PC-3 (cell line): Measurements from ENCODE around the gene MRPL50. TPM values are rescaled to one million over a fixed set of nuclear protein-coding genes. Genes with fewer than 3 reads are reported as not detected.
A peak's percentile ranks its signal among the peaks of the same experiment; 100 is the strongest.

Source experiments
- ATAC-seq: fragments of 200-7000 bp; cut with Tn5 transposase; 2 replicates; pipeline ENCODE4 v1.9.1; 2020; ENCODE audit warnings: mild to moderate bottlenecking, moderate library complexity
- BruUV-seq: library from RNA; stranded (reverse); fragments of 400-500 nt; replicated peaks from 2 replicates; lab custom pipeline; 2021; lab: Mats Ljungman, UMichigan
- CTCF ChIA-PET: fragments of 300-600 bp; sonication (Branson Sonifier 250); formaldehyde crosslinking; loops from one replicate; lab custom pipeline; 2022; ENCODE audit warnings: antibody characterized with exemption; lab: Charles Lee
- POLR2A ChIA-PET: fragments of 300-600 bp; sonication (Branson Sonifier 250); formaldehyde crosslinking; loops from one replicate; lab custom pipeline; 2022; ENCODE audit warnings: antibody characterized with exemption; ENCODE audit not compliant: unreplicated experiment; lab: Charles Lee
- DNase-seq: peaks from one replicate; pipeline ENCODE4 v3.0.0-alpha.2; 2015
- H2AFZ ChIP-seq: fragments of 300-600 bp; sonication (generic); 2 replicates; pipeline ENCODE4 v1.6.0; 2016; ENCODE audit warnings: antibody characterized with exemption, low read length
- H3F3A ChIP-seq: fragments of 300-600 bp; sonication (generic); one replicate; pipeline ENCODE4 v1.6.0; 2017; ENCODE audit warnings: antibody characterized with exemption, low read length, control low read depth, mild to moderate bottlenecking; ENCODE audit not compliant: unreplicated experiment
- H3K27ac ChIP-seq: fragments of 300-600 bp; sonication (generic); 2 replicates; pipeline ENCODE4 v1.5.1; 2016; ENCODE audit warnings: mild to moderate bottlenecking, low read length
- H3K27me3 ChIP-seq: fragments of 300-600 bp; sonication (generic); 2 replicates; pipeline ENCODE4 v1.6.1; 2016; ENCODE audit warnings: low read length, mixed read lengths
- H3K36me3 ChIP-seq: fragments of 300-600 bp; sonication (generic); 2 replicates; pipeline ENCODE4 v1.6.1; 2016; ENCODE audit warnings: low read depth, mixed run types, low read length, mixed read lengths
- H3K4me1 ChIP-seq: fragments of 300-600 bp; sonication (generic); 2 replicates; pipeline ENCODE4 v1.5.1; 2016; ENCODE audit warnings: low read length; ENCODE audit not compliant: insufficient read depth
- H3K4me2 ChIP-seq: fragments of 300-600 bp; sonication (generic); 2 replicates; pipeline ENCODE4 v1.6.0; 2016; ENCODE audit warnings: low read length
- H3K4me3 ChIP-seq: fragments of 300-600 bp; sonication (generic); 2 replicates; pipeline ENCODE4 v1.5.1; 2016; ENCODE audit warnings: mild to moderate bottlenecking, low read length, mixed read lengths
- H3K79me2 ChIP-seq: fragments of 300-600 bp; sonication (generic); 2 replicates; pipeline ENCODE4 v1.6.1; 2017; ENCODE audit warnings: low read length, mixed read lengths
- H3K9ac ChIP-seq: fragments of 300-600 bp; sonication (generic); 2 replicates; pipeline ENCODE4 v1.6.0; 2016; ENCODE audit warnings: mild to moderate bottlenecking, low read length
- H3K9me2 ChIP-seq: fragments of 300-600 bp; sonication (generic); replicated peaks from 2 replicates; pipeline ENCODE4 v1.6.1; 2016; ENCODE audit warnings: mixed run types, low read length, mixed read lengths
- H3K9me3 ChIP-seq: fragments of 300-600 bp; sonication (generic); 2 replicates; pipeline ENCODE4 v1.6.1; 2016; ENCODE audit warnings: low read length, mixed read lengths
- H4K20me1 ChIP-seq: fragments of 300-600 bp; sonication (generic); 2 replicates; pipeline ENCODE4 v1.6.1; 2016; ENCODE audit warnings: low read length, mixed read lengths
- EZH2 ChIP-seq: fragments of 300-600 bp; sonication (generic); IDR thresholded peaks from one replicate; pipeline ENCODE4 v1.6.1; 2017; ENCODE audit warnings: antibody characterized with exemption, mild to moderate bottlenecking, low read length; ENCODE audit not compliant: unreplicated experiment
- EZH2phosphoT487 ChIP-seq: fragments of 300-600 bp; sonication (generic); IDR thresholded peaks from 2 replicates; pipeline ENCODE4 v1.6.1; 2018; ENCODE audit warnings: mild to moderate bottlenecking, antibody characterized with exemption, low read length, borderline replicate concordance
- intact Hi-C: fragments of 100-400 bp; cut with micrococcal nuclease; formaldehyde crosslinking; loops from 2 replicates; pipeline ENCODE4 v1.9.0; 2023
- total RNA-seq: library from RNA; depleted of rRNA; stranded (reverse); fragments of >200 nt; gene quantifications from 2 replicates; pipeline ENCODE4 v1.2.3, GENCODE V29; 2014
- TF ChIP-seq, protein P1 (sequence below): fragments of 300-600 bp; sonication (generic); conservative IDR thresholded peaks from 2 replicates; pipeline ENCODE4 v1.5.1; 2017; ENCODE audit warnings: antibody characterized with exemption, low read depth, mild to moderate bottlenecking, low read length

MRPL50 gene
- total RNA-seq, 1 experiment from 2014 or later = 10.2 TPM

DNA sequence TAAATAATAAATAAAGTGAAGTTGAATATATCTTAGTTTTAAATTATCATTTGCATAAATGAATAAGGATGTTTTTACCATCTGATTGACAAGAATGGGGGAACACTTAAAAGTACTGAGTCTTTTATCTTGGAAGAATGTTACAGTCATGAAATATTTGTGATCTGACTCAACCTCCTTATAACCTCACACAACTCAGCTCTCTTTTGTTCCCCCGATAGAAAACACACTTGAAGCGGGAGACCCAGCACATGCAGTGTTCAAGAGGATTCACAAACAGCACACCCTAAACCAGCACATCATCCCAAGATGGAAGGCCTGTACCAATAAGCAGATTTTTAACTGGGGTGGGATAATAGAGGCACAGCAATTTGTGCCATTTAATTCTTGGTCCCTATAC, 29.1 kb downstream of the MRPL50 start:
- H3K4me3 ChIP-seq = no peak overlapping the region
- BruUV-seq = no TSS peak
- no peaks in the 10 kb centered on the region for H3K36me3 ChIP-seq
- no peaks in the 10 kb centered on the region for H3K4me1 ChIP-seq
- intact Hi-C loops = no loop called here
- no peaks in the 10 kb centered on the region for H3K27me3 ChIP-seq
- no peaks in the 10 kb centered on the region for H4K20me1 ChIP-seq
- ATAC-seq (no peak), DNase-seq (no peak)
- TF ChIP-seq, protein P1, sequence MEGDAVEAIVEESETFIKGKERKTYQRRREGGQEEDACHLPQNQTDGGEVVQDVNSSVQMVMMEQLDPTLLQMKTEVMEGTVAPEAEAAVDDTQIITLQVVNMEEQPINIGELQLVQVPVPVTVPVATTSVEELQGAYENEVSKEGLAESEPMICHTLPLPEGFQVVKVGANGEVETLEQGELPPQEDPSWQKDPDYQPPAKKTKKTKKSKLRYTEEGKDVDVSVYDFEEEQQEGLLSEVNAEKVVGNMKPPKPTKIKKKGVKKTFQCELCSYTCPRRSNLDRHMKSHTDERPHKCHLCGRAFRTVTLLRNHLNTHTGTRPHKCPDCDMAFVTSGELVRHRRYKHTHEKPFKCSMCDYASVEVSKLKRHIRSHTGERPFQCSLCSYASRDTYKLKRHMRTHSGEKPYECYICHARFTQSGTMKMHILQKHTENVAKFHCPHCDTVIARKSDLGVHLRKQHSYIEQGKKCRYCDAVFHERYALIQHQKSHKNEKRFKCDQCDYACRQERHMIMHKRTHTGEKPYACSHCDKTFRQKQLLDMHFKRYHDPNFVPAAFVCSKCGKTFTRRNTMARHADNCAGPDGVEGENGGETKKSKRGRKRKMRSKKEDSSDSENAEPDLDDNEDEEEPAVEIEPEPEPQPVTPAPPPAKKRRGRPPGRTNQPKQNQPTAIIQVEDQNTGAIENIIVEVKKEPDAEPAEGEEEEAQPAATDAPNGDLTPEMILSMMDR = no peak
- ChIA-PET CTCF (no interaction called here), POLR2A (no interaction called here)
- no peak overlapping the region for H2AFZ ChIP-seq
- no peaks in the 10 kb centered on the region for H3K9me3 ChIP-seq
- no peak overlapping the region for H3K4me2 ChIP-seq
- H3K9me2 ChIP-seq = no peaks in the 10 kb centered on the region
- no peak overlapping the region for H3K27ac ChIP-seq
- H3K9ac ChIP-seq = no peak overlapping the region
- H3K79me2 ChIP-seq = no peaks in the 10 kb centered on the region
- no peaks in the 10 kb centered on the region for H3F3A ChIP-seq

DNA sequence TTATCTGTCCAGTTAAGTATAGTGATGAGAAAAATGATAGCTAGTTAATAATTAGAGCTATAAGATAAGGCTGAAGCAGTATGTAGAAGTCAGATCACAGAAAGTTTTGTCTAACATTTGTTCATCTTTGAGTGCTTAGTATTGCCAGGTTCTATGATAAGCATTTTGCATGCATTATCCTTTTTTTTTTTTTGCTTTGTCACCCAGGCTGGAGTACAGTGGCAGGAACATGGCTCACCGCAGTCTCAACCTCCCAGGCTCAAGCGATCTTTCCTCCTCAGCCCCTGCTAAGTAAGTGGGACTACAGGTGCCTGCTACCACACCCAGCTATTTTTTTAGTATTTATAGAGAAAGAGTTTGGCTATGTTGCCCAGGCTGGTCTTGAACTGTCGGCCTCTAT, 31.1 kb downstream of the MRPL50 start:
- intact Hi-C loops = no loop called here

DNA sequence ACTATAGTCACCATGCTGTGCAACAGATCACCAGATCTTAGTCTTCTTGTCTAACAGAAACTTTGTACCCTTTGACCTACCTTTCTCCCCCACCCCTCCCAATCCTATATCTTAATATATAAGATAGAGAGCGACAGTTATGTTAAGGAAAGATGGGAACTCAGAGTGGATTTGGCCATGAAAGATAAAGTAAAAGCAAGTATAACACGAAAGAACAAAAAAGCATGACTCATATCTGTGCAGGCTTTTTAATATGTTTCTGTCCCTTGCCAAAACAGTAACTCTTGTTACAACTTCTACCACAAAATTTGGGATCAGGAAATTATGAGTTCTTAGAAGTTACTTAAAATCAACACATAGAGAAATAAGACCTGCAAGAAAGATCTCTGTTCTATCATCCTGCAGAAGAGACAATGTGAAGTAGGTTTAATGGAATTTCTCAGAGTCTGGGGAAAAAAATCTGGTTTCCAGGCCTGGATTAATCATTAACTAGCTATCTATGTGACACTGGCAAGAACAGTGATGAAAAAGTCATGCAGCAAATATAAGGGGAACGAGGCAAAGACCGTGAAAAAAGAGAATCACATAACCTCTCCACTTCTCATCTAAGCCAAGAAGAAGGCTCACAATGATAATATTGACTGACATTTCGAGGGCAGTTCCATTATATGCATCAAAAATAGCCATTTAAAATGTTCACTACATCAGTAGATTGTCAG, 32.2 kb downstream of the MRPL50 start:
- intact Hi-C loops = no loop called here

More for the DNA sequence above, 31.1 kb downstream of the MRPL50 start:
- CTCF ChIA-PET = no interaction called here
- no peaks in the 10 kb centered on the region for H4K20me1 ChIP-seq
- TF ChIP-seq EZH2phosphoT487 = no peak
- TF ChIP-seq, protein P1 = no peak
- TF ChIP-seq EZH2 = no peak
- no TSS peak for BruUV-seq
- H3K4me1 ChIP-seq = no peaks in the 10 kb centered on the region
- no peaks in the 10 kb centered on the region for H3K9me2 ChIP-seq
- H3K9ac ChIP-seq = no peak overlapping the region
- no peak for ATAC-seq
- no peak overlapping the region for H3K4me3 ChIP-seq
- H3F3A ChIP-seq = no peaks in the 10 kb centered on the region
- POLR2A ChIA-PET = no interaction called here
- no peak overlapping the region for H3K4me2 ChIP-seq
- no peaks in the 10 kb centered on the region for H3K36me3 ChIP-seq
- no peaks in the 10 kb centered on the region for H3K27me3 ChIP-seq
- H2AFZ ChIP-seq = no peak overlapping the region
- no peaks in the 10 kb centered on the region for H3K79me2 ChIP-seq
- DNase-seq = no peak
- H3K9me3 ChIP-seq = no peaks in the 10 kb centered on the region
- H3K27ac ChIP-seq = no peak overlapping the region

More for the DNA sequence above, 32.2 kb downstream of the MRPL50 start:
- BruUV-seq = no TSS peak
- ChIA-PET POLR2A (no interaction called here), CTCF (no interaction called here)
- DNase-seq = no peak
- Histone ChIP-seq H3K27me3 (no peaks in the 10 kb centered on the region), H3K9me3 (no peaks in the 10 kb centered on the region), H3K79me2 (no peaks in the 10 kb centered on the region), H3K9me2 (no peaks in the 10 kb centered on the region), H3K4me2 (no peak overlapping the region), H2AFZ (no peak overlapping the region), H3K4me3 (no peak overlapping the region), H3K36me3 (no peaks in the 10 kb centered on the region), H4K20me1 (no peaks in the 10 kb centered on the region), H3K4me1 (no peaks in the 10 kb centered on the region), H3K9ac (no peak overlapping the region), H3K27ac (no peak overlapping the region), H3F3A (no peaks in the 10 kb centered on the region)
- TF ChIP-seq EZH2 (no peak), EZH2phosphoT487 (no peak)
- TF ChIP-seq, protein P1 = no peak
- ATAC-seq = peak; percentile 62
